NT2/D1 (cell line): ENCODE measurements around the gene PIGS.
"Not testable (repeated sequence)": the region's sequence is repeated elsewhere in the genome, so short reads cannot be mapped to it uniquely, and the experiment has no call there.

Experiments used
- DNase-seq: peaks from one replicate; pipeline ENCODE4 v3.0.0-alpha.2; 2011; ENCODE audit warnings: low read depth, low spot score
- H3K27me3 ChIP-seq: 2 replicates; pipeline ENCODE4 v1.6.0; 2011; ENCODE audit warnings: mild to moderate bottlenecking; ENCODE audit not compliant: insufficient read length, insufficient read depth
- H3K36me3 ChIP-seq: 2 replicates; pipeline ENCODE4 v1.6.1; 2011; ENCODE audit warnings: mild to moderate bottlenecking, low read length, mixed read lengths; ENCODE audit not compliant: insufficient read depth, insufficient read length
- H3K4me1 ChIP-seq: 2 replicates; pipeline ENCODE4 v1.5.1; 2011; ENCODE audit not compliant: insufficient read depth, insufficient read length
- H3K4me3 ChIP-seq: 2 replicates; pipeline ENCODE4 v1.5.1; 2011; ENCODE audit warnings: low read depth; ENCODE audit not compliant: insufficient read length
- H3K9ac ChIP-seq: 2 replicates; pipeline ENCODE4 v1.6.0; 2011; ENCODE audit warnings: low read depth; ENCODE audit not compliant: insufficient read length
- H3K9me3 ChIP-seq: 2 replicates; pipeline ENCODE4 v1.5.1; 2011; ENCODE audit warnings: mild to moderate bottlenecking, low read length; ENCODE audit not compliant: insufficient read depth
- SUZ12 ChIP-seq: IDR thresholded peaks from 2 replicates; pipeline ENCODE4 v1.6.1; 2011; ENCODE audit not compliant: insufficient read length, insufficient read depth; ENCODE audit errors: extremely low read depth
- YY1 ChIP-seq: IDR thresholded peaks from 2 replicates; pipeline ENCODE4 v1.6.1; 2011; ENCODE audit not compliant: insufficient read length, insufficient read depth
- ZNF274 ChIP-seq: IDR thresholded peaks from 2 replicates; pipeline ENCODE4 v1.6.1; 2011; ENCODE audit warnings: mild to moderate bottlenecking, low read depth, low read length

PIGS gene

GRCh38 chr17:28578246-28579195 lies 7.2 kb upstream of the PIGS start:
- no peak for DNase-seq
- H3K9ac ChIP-seq, result no peak overlapping the region
- no peak overlapping the region for H3K4me3 ChIP-seq
- H3K27me3 ChIP-seq, result no peaks in the 10 kb centered on the region
- H3K9me3 ChIP-seq, result no peaks in the 10 kb centered on the region
- no peak for TF ChIP-seq SUZ12
- no peak for TF ChIP-seq YY1
- TF ChIP-seq ZNF274, result no peak
- peaks cover 12% of the 10 kb centered on the region for H3K4me1 ChIP-seq
- peaks cover 79% of the 10 kb centered on the region for H3K36me3 ChIP-seq

- peaks cover 3% of the 10 kb centered on the region for H3K27me3 ChIP-seq
- H3K36me3 ChIP-seq, result peaks cover 72% of the 10 kb centered on the region
- no peak for DNase-seq
- H3K4me1 ChIP-seq, result peaks cover 12% of the 10 kb centered on the region
- no peak overlapping the region for H3K4me3 ChIP-seq
- H3K9ac ChIP-seq, result peak overlapping the region; percentile 17
- TF ChIP-seq YY1 (no peak), ZNF274 (no peak), SUZ12 (no peak)
- H3K9me3 ChIP-seq, result no peaks in the 10 kb centered on the region
Observed at GRCh38 chr17:28577466-28577824, 6.1 kb upstream of the PIGS start.

GRCh38 chr17:28576758-28577465 lies 5.6 kb upstream of the PIGS start, which contains the start of gene ALDOC:
TSS of gene ALDOC (minus strand) at chr17:28576895. CDS start at chr17:28575532, 1,363 bp downstream.
- Histone ChIP-seq H3K9ac (peak within 1 kb of the TSS; percentile 56), H3K4me3 (peak within 1 kb of the TSS; percentile 9), H3K27me3 (peaks cover 7% of the 10 kb centered on the region), H3K4me1 (peaks cover 12% of the 10 kb centered on the region), H3K36me3 (peaks cover 67% of the 10 kb centered on the region), H3K9me3 (no peaks in the 10 kb centered on the region)
- no peak for TF ChIP-seq SUZ12
- TF ChIP-seq YY1, result no peak
- no peak for TF ChIP-seq ZNF274
- peak; percentile 89 for DNase-seq

GRCh38 chr17:28576016-28576415 lies 4.7 kb upstream of the PIGS start:
- not testable (repeated sequence) for DNase-seq, H3K9ac ChIP-seq, H3K27me3 ChIP-seq, H3K9me3 ChIP-seq
- Histone ChIP-seq H3K4me3 (peak overlapping the region; percentile 9), H3K4me1 (peaks cover 12% of the 10 kb centered on the region), H3K36me3 (peaks cover 63% of the 10 kb centered on the region)

- H3K4me3 ChIP-seq, result no peak overlapping the region
- DNase-seq, result no peak
- H3K9ac ChIP-seq, result no peak overlapping the region
- TF ChIP-seq ZNF274, result no peak
- TF ChIP-seq SUZ12, result no peak
- peaks cover 55% of the 10 kb centered on the region for H3K36me3 ChIP-seq
- peaks cover 7% of the 10 kb centered on the region for H3K27me3 ChIP-seq
- no peaks in the 10 kb centered on the region for H3K9me3 ChIP-seq
- peaks cover 12% of the 10 kb centered on the region for H3K4me1 ChIP-seq
Observed at GRCh38 chr17:28575126-28575795, 3.9 kb upstream of the PIGS start.

- Histone ChIP-seq H3K36me3 (peaks cover 51% of the 10 kb centered on the region), H3K4me1 (peaks cover 12% of the 10 kb centered on the region), H3K9ac (no peak overlapping the region), H3K9me3 (no peaks in the 10 kb centered on the region), H3K27me3 (peaks cover 7% of the 10 kb centered on the region), H3K4me3 (no peak overlapping the region)
- TF ChIP-seq ZNF274 (no peak), YY1 (no peak), SUZ12 (no peak)
- DNase-seq, result no peak
Observed at GRCh38 chr17:28574526-28574925, 3.2 kb upstream of the PIGS start.
